Endothelial cell of umbilical vein (primary cell): ENCODE results near the gene ABLIM2.

ENCODE experiments used
- POLR2A ChIP-seq: IDR thresholded peaks from 2 replicates; pipeline ENCODE4 v1.6.1; 2012; ENCODE audit warnings: low read depth, mild to moderate bottlenecking, control low read depth, low read length
- TF ChIP-seq, protein P1 (sequence below), 2 donors: IDR thresholded peaks; 1 replicate in 1 of 2; 2 replicates in 1 of 2; pipeline ENCODE4 v1.5.1; 2011; ENCODE audit warnings: low read length in 2 of 2, mild to moderate bottlenecking in 2 of 2, moderate library complexity in 2 of 2, control low read depth in 1 of 2, inconsistent platforms in 1 of 2, low read depth in 1 of 2; ENCODE audit not compliant: insufficient read depth in 1 of 2; ENCODE audit errors: extremely low read depth in 1 of 2
- TF ChIP-seq, protein P2 (sequence below): IDR thresholded peaks from 2 replicates; pipeline ENCODE4 v1.6.1; 2011; ENCODE audit not compliant: insufficient read depth, insufficient read length

DNA sequence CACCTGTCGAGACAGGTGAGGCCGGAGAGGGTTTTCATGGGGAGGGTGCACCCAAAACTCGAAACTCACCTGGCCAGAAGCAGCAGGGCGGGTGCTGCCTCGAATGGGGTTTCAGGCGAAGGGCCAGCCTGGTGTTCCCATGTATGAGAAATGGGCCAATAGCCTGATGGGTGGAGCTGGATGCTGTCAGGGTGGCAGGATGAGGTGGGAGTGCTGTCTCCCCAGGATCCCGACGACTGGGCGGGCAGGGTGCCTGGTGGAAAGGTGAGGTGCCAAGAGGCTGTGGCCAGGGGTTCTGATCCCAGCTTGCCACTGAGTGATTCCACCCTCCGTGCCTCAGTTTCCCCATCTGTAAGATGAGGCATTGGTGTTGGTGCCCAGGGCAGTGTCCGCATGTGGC, 23.7 kb upstream of the ABLIM2 start:
- TF ChIP-seq POLR2A: no peak
- TF ChIP-seq, protein P1, sequence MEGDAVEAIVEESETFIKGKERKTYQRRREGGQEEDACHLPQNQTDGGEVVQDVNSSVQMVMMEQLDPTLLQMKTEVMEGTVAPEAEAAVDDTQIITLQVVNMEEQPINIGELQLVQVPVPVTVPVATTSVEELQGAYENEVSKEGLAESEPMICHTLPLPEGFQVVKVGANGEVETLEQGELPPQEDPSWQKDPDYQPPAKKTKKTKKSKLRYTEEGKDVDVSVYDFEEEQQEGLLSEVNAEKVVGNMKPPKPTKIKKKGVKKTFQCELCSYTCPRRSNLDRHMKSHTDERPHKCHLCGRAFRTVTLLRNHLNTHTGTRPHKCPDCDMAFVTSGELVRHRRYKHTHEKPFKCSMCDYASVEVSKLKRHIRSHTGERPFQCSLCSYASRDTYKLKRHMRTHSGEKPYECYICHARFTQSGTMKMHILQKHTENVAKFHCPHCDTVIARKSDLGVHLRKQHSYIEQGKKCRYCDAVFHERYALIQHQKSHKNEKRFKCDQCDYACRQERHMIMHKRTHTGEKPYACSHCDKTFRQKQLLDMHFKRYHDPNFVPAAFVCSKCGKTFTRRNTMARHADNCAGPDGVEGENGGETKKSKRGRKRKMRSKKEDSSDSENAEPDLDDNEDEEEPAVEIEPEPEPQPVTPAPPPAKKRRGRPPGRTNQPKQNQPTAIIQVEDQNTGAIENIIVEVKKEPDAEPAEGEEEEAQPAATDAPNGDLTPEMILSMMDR (IDR thresholded peaks at IDR 0.05; ENCODE audit: extremely low read depth in 1 of 2, insufficient read depth in 1 of 2, low read depth in 1 of 2, low read length in 2 of 2): no peak
- TF ChIP-seq, protein P2, sequence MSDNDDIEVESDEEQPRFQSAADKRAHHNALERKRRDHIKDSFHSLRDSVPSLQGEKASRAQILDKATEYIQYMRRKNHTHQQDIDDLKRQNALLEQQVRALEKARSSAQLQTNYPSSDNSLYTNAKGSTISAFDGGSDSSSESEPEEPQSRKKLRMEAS: no peak
